ENCODE measurements around the gene APMAP.
"Not testable (repeated sequence)": the region's sequence is repeated elsewhere in the genome, so short reads cannot be mapped to it uniquely, and the experiment has no call there.

Gene APMAP

GRCh38 chr20:24950128-24950835, 42.3 kb downstream of the APMAP start:
- DNase-seq: no peak

- DNase-seq: no peak
Observed at GRCh38 chr20:24949756-24950127, 42.8 kb downstream of the APMAP start.

GRCh38 chr20:24948939-24949679, 43.4 kb downstream of the APMAP start, which contains the start of gene CST7:
TSS of gene CST7 (plus strand) at chr20:24949269. CDS start at chr20:24949506, 237 bp downstream.
- peak; percentile 75 for DNase-seq

GRCh38 chr20:24948396-24948938, 44.1 kb downstream of the APMAP start:
- DNase-seq: not testable (repeated sequence)

- DNase-seq: not testable (repeated sequence)
Observed at GRCh38 chr20:24946376-24946775, 46.2 kb downstream of the APMAP start.

- DNase-seq: no peak
Observed at GRCh38 chr20:24943731-24944130, 48.8 kb downstream of the APMAP start.

GRCh38 chr20:24943196-24943595, 49.4 kb downstream of the APMAP start:
- no peak for DNase-seq

GRCh38 chr20:24942679-24943078, 49.9 kb downstream of the APMAP start:
- no peak for DNase-seq

- no peak for DNase-seq
Observed at GRCh38 chr20:24939036-24939435, 53.5 kb downstream of the APMAP start.

- no peak for DNase-seq
Observed at GRCh38 chr20:24938498-24938897, 54.1 kb downstream of the APMAP start.

- DNase-seq: no peak
Observed at GRCh38 chr20:24937579-24937978, 55.0 kb downstream of the APMAP start.

- no peak for DNase-seq
Observed at GRCh38 chr20:24936526-24937407, 55.8 kb downstream of the APMAP start.

- no peak for DNase-seq
Observed at GRCh38 chr20:24935766-24936525, 56.6 kb downstream of the APMAP start.

GRCh38 chr20:24935140-24935539, 57.4 kb downstream of the APMAP start:
- DNase-seq: no peak

- no peak for DNase-seq
Observed at GRCh38 chr20:24934716-24935115, 57.8 kb downstream of the APMAP start.

- DNase-seq: no peak
Observed at GRCh38 chr20:24934101-24934661, 58.4 kb downstream of the APMAP start.

- no peak for DNase-seq
Observed at GRCh38 chr20:24933266-24933908, 59.2 kb downstream of the APMAP start.

- DNase-seq: not testable (repeated sequence)
Observed at GRCh38 chr20:24931893-24932292, 60.7 kb downstream of the APMAP start.

- DNase-seq: not testable (repeated sequence)
Observed at GRCh38 chr20:24930724-24931688, 61.5 kb downstream of the APMAP start.

All from T-helper 9 cell (primary cell).